ENCODE results near the gene PITX3.

DNA sequence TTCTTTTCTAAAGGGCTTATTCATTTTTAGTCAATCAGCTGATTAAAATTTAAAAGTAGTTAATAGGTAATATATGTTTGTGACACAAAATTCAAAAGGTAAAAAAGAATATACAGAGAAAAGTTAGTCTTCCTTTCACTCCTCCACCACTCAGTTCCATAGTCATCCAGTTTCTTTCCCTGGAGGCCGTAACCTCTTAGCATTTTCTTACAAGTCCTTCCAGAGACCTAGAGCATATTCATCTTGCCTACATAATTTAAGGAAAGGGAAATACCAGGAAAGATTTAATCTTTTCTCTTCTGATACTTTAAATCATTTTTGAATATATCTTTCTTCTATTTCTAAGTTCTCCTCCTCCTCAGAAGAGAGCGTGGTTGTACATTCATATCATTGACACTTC, 14.1 kb upstream of the PITX3 start:
- TF ChIP-seq GATA2 (IDR thresholded peaks at IDR 0.05; ENCODE audit: low read depth, low read length) (no peak), GATA3 (IDR thresholded peaks at IDR 0.05; ENCODE audit: low read depth, low read length) (no peak)

All from SH-SY5Y (cell line).